Measurements from ENCODE around the gene SPTB.
A peak's percentile ranks its signal among the peaks of the same experiment; 100 is the strongest.

Gene SPTB

GRCh38 chr14:64767215-64767964, 112.3 kb downstream of the SPTB start:
- no peak overlapping the region for H3K4me3 ChIP-seq (ENCODE audit: low read length)
- H3K27ac ChIP-seq (ENCODE audit: low read length): no peak overlapping the region
- TF ChIP-seq CTCF (IDR thresholded peaks at IDR 0.05; ENCODE audit: low read depth, low read length): no peak
- no peak for TF ChIP-seq EZH2phosphoT487 (IDR thresholded peaks at IDR 0.05; ENCODE audit: low read depth)
- H3K9me3 ChIP-seq (ENCODE audit: insufficient read depth, low read length): no peaks in the 10 kb centered on the region
- H3K9ac ChIP-seq (ENCODE audit: low read length): no peak overlapping the region
- H3K4me2 ChIP-seq (ENCODE audit: low read length): no peak overlapping the region
- no peaks in the 10 kb centered on the region for H3K79me2 ChIP-seq (ENCODE audit: low read length)
- H3K36me3 ChIP-seq (replicated peaks; ENCODE audit: low read depth, low read length): no peaks in the 10 kb centered on the region
- H3K27me3 ChIP-seq (ENCODE audit: low read depth, low read length): peaks cover 5% of the 10 kb centered on the region
- H2AFZ ChIP-seq (ENCODE audit: low read depth, low read length): no peak overlapping the region
- no peaks in the 10 kb centered on the region for H4K20me1 ChIP-seq (ENCODE audit: insufficient read depth, low read length)
- peaks cover 6% of the 10 kb centered on the region; the same call in 1 of the 2 replicates for H3K4me1 ChIP-seq (ENCODE audit: low read length)

GRCh38 chr14:64766430-64767151, 113.1 kb downstream of the SPTB start:
- TF ChIP-seq EZH2phosphoT487 (IDR thresholded peaks at IDR 0.05; ENCODE audit: low read depth) (no peak), CTCF (IDR thresholded peaks at IDR 0.05; ENCODE audit: low read depth, low read length) (no peak)
- Histone ChIP-seq H3K9ac (ENCODE audit: low read length) (no peak overlapping the region), H3K36me3 (replicated peaks; ENCODE audit: low read depth, low read length) (no peaks in the 10 kb centered on the region), H3K27me3 (ENCODE audit: low read depth, low read length) (peaks cover 12% of the 10 kb centered on the region), H3K4me3 (ENCODE audit: low read length) (no peak overlapping the region), H4K20me1 (ENCODE audit: insufficient read depth, low read length) (no peaks in the 10 kb centered on the region), H3K4me2 (ENCODE audit: low read length) (no peak overlapping the region), H3K27ac (ENCODE audit: low read length) (no peak overlapping the region), H3K79me2 (ENCODE audit: low read length) (no peaks in the 10 kb centered on the region), H2AFZ (ENCODE audit: low read depth, low read length) (no peak overlapping the region), H3K9me3 (ENCODE audit: insufficient read depth, low read length) (no peaks in the 10 kb centered on the region), H3K4me1 (ENCODE audit: low read length) (peaks cover 6% of the 10 kb centered on the region; the same call in 1 of the 2 replicates)

- Histone ChIP-seq H3K4me1 (ENCODE audit: low read length) (peaks cover 6% of the 10 kb centered on the region; the same call in 1 of the 2 replicates), H3K9ac (ENCODE audit: low read length) (no peak overlapping the region), H3K79me2 (ENCODE audit: low read length) (no peaks in the 10 kb centered on the region), H3K9me3 (ENCODE audit: insufficient read depth, low read length) (no peaks in the 10 kb centered on the region), H3K27me3 (ENCODE audit: low read depth, low read length) (peaks cover 20% of the 10 kb centered on the region), H3K4me2 (ENCODE audit: low read length) (no peak overlapping the region), H3K27ac (ENCODE audit: low read length) (no peak overlapping the region), H4K20me1 (ENCODE audit: insufficient read depth, low read length) (no peaks in the 10 kb centered on the region), H3K4me3 (ENCODE audit: low read length) (no peak overlapping the region), H2AFZ (ENCODE audit: low read depth, low read length) (peak overlapping the region; percentile 67; the same call in 1 of the 2 replicates), H3K36me3 (replicated peaks; ENCODE audit: low read depth, low read length) (no peaks in the 10 kb centered on the region)
- TF ChIP-seq EZH2phosphoT487 (IDR thresholded peaks at IDR 0.05; ENCODE audit: low read depth): no peak
- TF ChIP-seq CTCF (IDR thresholded peaks at IDR 0.05; ENCODE audit: low read depth, low read length): no peak
These were observed 113.9 kb downstream of the SPTB start for GRCh38 chr14:64765740-64766302.
